SK-N-SH (cell line): ENCODE results near the gene POLR1A. TPM values are rescaled to one million over a fixed set of nuclear protein-coding genes. Genes with fewer than 3 reads are reported as not detected.
A peak's percentile ranks its signal among the peaks of the same experiment; 100 is the strongest.

Experiments used
- CTCF ChIA-PET: fragments of 300-600, 350-600 bp; formaldehyde crosslinking; extraction: SDS; loops from one replicate; lab custom pipeline; 2021; lab: Yijun Ruan, JAX
- POLR2A ChIA-PET: fragments of 350-600 bp; sonication (Branson Sonifier 250); formaldehyde crosslinking; extraction: SDS; loops from one replicate; lab custom pipeline; 2020; ENCODE audit warnings: antibody characterized with exemption, inconsistent platforms; lab: Yijun Ruan, JAX
- DNase-seq: peaks from one replicate; pipeline ENCODE4 v3.0.0; 2012
- H2AFZ ChIP-seq: fragments of 200-600 bp; sonication (generic); 2 replicates; pipeline ENCODE4 v1.8.1; 2016; ENCODE audit warnings: antibody characterized with exemption, mild to moderate bottlenecking, low read depth
- H3F3A ChIP-seq: fragments of 200-600 bp; sonication (generic); replicated peaks from 2 replicates; pipeline ENCODE3; 2016; ENCODE audit warnings: antibody characterized with exemption, mild to moderate bottlenecking; ENCODE audit not compliant: insufficient read depth
- H3K27ac ChIP-seq, 2 experiments: fragments of 200-500 bp in 1 of 2; fragments of 200-600 bp in 1 of 2; sonication (Bioruptor generic) in 1 of 2; sonication (generic), shearing (Covaris generic) in 1 of 2; 2 replicates each; pipeline versions ENCODE4 v1.5.1 to v1.6.1; 2014 to 2016; ENCODE audit warnings: low read depth in 2 of 2, inconsistent platforms in 1 of 2, low read length in 1 of 2, mild to moderate bottlenecking in 1 of 2, mixed read lengths in 1 of 2
- H3K27me3 ChIP-seq: fragments of 200-600 bp; sonication (generic), shearing (Covaris generic); 2 replicates; pipeline ENCODE4 v1.6.1; 2016; ENCODE audit warnings: mixed run types; ENCODE audit not compliant: insufficient read depth
- H3K36me3 ChIP-seq, 2 experiments: fragments of 200-500 bp in 1 of 2; fragments of 200-600 bp in 1 of 2; sonication (Bioruptor generic) in 1 of 2; sonication (generic) in 1 of 2; replicated peaks in 1 of 2; 2 replicates each; pipeline versions ENCODE3 to v1.5.1; 2014 to 2016; ENCODE audit warnings: low read length in 1 of 2, mild to moderate bottlenecking in 1 of 2; ENCODE audit not compliant: insufficient read depth in 2 of 2, control insufficient read depth in 1 of 2
- H3K4me1 ChIP-seq, 2 experiments: fragments of 200-500 bp in 1 of 2; fragments of 200-600 bp in 1 of 2; sonication (Bioruptor generic) in 1 of 2; sonication (generic), shearing (Covaris generic) in 1 of 2; 2 replicates each; pipeline versions ENCODE4 v1.5.1 to v1.6.1; 2014 to 2016; ENCODE audit warnings: low read depth in 1 of 2, low read length in 1 of 2, mixed run types in 1 of 2; ENCODE audit not compliant: insufficient read depth in 2 of 2, control insufficient read depth in 1 of 2
- H3K4me2 ChIP-seq: fragments of 200-600 bp; sonication (generic), shearing (Covaris generic); 2 replicates; pipeline ENCODE4 v1.6.1; 2017; ENCODE audit warnings: mixed run types
- H3K4me3 ChIP-seq, 2 experiments: fragments of 200-500 bp in 1 of 2; fragments of 200-600 bp in 1 of 2; sonication (Bioruptor generic) in 1 of 2; sonication (generic), shearing (Covaris generic) in 1 of 2; 2 replicates each; pipeline versions ENCODE4 v1.5.1 to v1.8.1; 2014 to 2016; ENCODE audit warnings: low read depth in 2 of 2, inconsistent platforms in 1 of 2, low read length in 1 of 2, mild to moderate bottlenecking in 1 of 2, mixed read lengths in 1 of 2, moderate library complexity in 1 of 2
- H3K79me2 ChIP-seq: fragments of 200-600 bp; sonication (generic); 2 replicates; pipeline ENCODE4 v1.8.1; 2017; ENCODE audit warnings: mild to moderate bottlenecking; ENCODE audit not compliant: insufficient read depth
- H3K9ac ChIP-seq: fragments of 200-600 bp; sonication (generic); 2 replicates; pipeline ENCODE4 v1.6.1; 2017; ENCODE audit warnings: mixed run types
- H3K9me2 ChIP-seq: fragments of 200-600 bp; sonication (generic); 2 replicates; pipeline ENCODE4 v1.6.1; 2017; ENCODE audit warnings: mixed run types
- H3K9me3 ChIP-seq: fragments of 200-600 bp; sonication (generic); 2 replicates; pipeline ENCODE4 v1.6.1; 2017; ENCODE audit warnings: mixed run types, mild to moderate bottlenecking, moderate library complexity
- H4K20me1 ChIP-seq: fragments of 200-600 bp; sonication (generic); 2 replicates; pipeline ENCODE4 v1.6.1; 2017; ENCODE audit warnings: mild to moderate bottlenecking, mixed run types; ENCODE audit not compliant: insufficient read depth
- GABPA ChIP-seq: IDR thresholded peaks from 2 replicates; pipeline ENCODE4 v1.4.0; 2012; ENCODE audit warnings: low read depth, mild to moderate bottlenecking
- JUND ChIP-seq: IDR thresholded peaks from 2 replicates; pipeline ENCODE4 v1.4.0; 2012
- MEF2A ChIP-seq: IDR thresholded peaks from 2 replicates; pipeline ENCODE4 v1.4.0; 2012; ENCODE audit warnings: low read depth, borderline replicate concordance
- MXI1 ChIP-seq: IDR thresholded peaks from 2 replicates; pipeline ENCODE4 v1.6.1; 2012; ENCODE audit warnings: mild to moderate bottlenecking, low read depth, low read length, improper control_type of control experiment
- NFIC ChIP-seq: IDR thresholded peaks from 2 replicates; pipeline ENCODE4 v1.4.0; 2012; ENCODE audit warnings: borderline replicate concordance
- POLR2AphosphoS5 ChIP-seq: IDR thresholded peaks from 2 replicates; pipeline ENCODE4 v1.6.1; 2012; ENCODE audit warnings: low read depth, low read length
- RCOR1 ChIP-seq: fragments of 150-350 bp; IDR thresholded peaks from 2 replicates; pipeline ENCODE4 v1.6.1; 2017; ENCODE audit warnings: antibody characterized with exemption, low read length
- REST ChIP-seq: IDR thresholded peaks from 2 replicates; pipeline ENCODE4 v1.6.1; 2012; ENCODE audit warnings: mild to moderate bottlenecking, low read depth, low read length, moderate library complexity
- RFX5 ChIP-seq: IDR thresholded peaks from 2 replicates; pipeline ENCODE4 v1.6.1; 2012; ENCODE audit warnings: mild to moderate bottlenecking, improper control_type of control experiment, low read length
- RXRA ChIP-seq: IDR thresholded peaks from 2 replicates; pipeline ENCODE4 v1.4.0; 2012; ENCODE audit warnings: low read depth, mild to moderate bottlenecking, borderline replicate concordance
- SIN3A ChIP-seq: IDR thresholded peaks from 2 replicates; pipeline ENCODE4 v1.6.1; 2012; ENCODE audit warnings: low read depth, mild to moderate bottlenecking, low read length, moderate library complexity, borderline replicate concordance
- SMC3 ChIP-seq: IDR thresholded peaks from 2 replicates; pipeline ENCODE4 v1.6.1; 2012; ENCODE audit warnings: low read depth, low read length, improper control_type of control experiment
- TAF1 ChIP-seq: IDR thresholded peaks from 2 replicates; pipeline ENCODE4 v1.6.1; 2012; ENCODE audit warnings: low read depth, mild to moderate bottlenecking, low read length, moderate library complexity, borderline replicate concordance
- TCF12 ChIP-seq: IDR thresholded peaks from 2 replicates; pipeline ENCODE4 v1.4.0; 2012
- TEAD4 ChIP-seq: IDR thresholded peaks from 2 replicates; pipeline ENCODE4 v1.4.0; 2012; ENCODE audit warnings: mild to moderate bottlenecking, borderline replicate concordance; ENCODE audit not compliant: insufficient read depth
- USF1 ChIP-seq: IDR thresholded peaks from 2 replicates; pipeline ENCODE4 v1.4.0; 2012; ENCODE audit warnings: low read depth, borderline replicate concordance
- YY1 ChIP-seq: IDR thresholded peaks from 2 replicates; pipeline ENCODE4 v1.4.0; 2012; ENCODE audit warnings: low read depth, mild to moderate bottlenecking
- WGBS: methylation state at CpG from one replicate; pipeline ENCODE4 v1.1.6; 2017; ENCODE audit warnings: low lambda C conversion rate; 5-methylcytosine and 5-hydroxymethylcytosine counted together
- polyA plus RNA-seq, 3 experiments: library from polyadenylated mRNA; depleted of rRNA; stranded (reverse); fragments of >200 nt; gene quantifications; 2 replicates each; pipeline ENCODE4 v1.2.3, GENCODE V29; 2012
- TF ChIP-seq, protein P1 (sequence below): fragments of 150-350 bp; IDR thresholded peaks from 2 replicates; pipeline ENCODE4 v1.6.1; 2017; ENCODE audit warnings: antibody characterized with exemption, low read length, low read depth, borderline replicate concordance

The POLR1A gene
- polyA plus RNA-seq, 1 of the 3 experiments (the other 2 are of a cell fraction) = 6.1 TPM

GRCh38 chr2:85999061-85999831 is 106.4 kb downstream of the POLR1A start:
- Histone ChIP-seq H4K20me1 (no peaks in the 10 kb centered on the region), H3K36me3 (no peaks in the 10 kb centered on the region), H3K27ac (peak overlapping the region; percentile 86 to 88; a peak in 3 of 4 replicates), H3K79me2 (no peaks in the 10 kb centered on the region), H3K4me2 (peak overlapping the region; percentile 72), H3K4me3 (no peak overlapping the region), H3F3A (peaks cover 10% of the 10 kb centered on the region), H3K9me2 (no peaks in the 10 kb centered on the region), H3K9me3 (no peaks in the 10 kb centered on the region), H3K4me1 (peaks cover 20 to 33% of the 10 kb centered on the region in 2 experiments; a peak in 3 of 4 replicates), H3K9ac (peak overlapping the region; percentile 53), H3K27me3 (no peaks in the 10 kb centered on the region), H2AFZ (peak overlapping the region; percentile 92)
- 70% methylated on average over 8 of the region's 8 CpGs for WGBS
- ChIA-PET CTCF (interaction anchor here (1.0 kb wide), 1 partner anchor 110 kb away, joined by 3 read pairs; the partner anchor contains the start of gene ST3GAL5), POLR2A (no interaction called here)
- DNase-seq = no peak
- peak; percentile 14; the same call in 1 of the 2 replicates for TF ChIP-seq GABPA
- TF ChIP-seq POLR2AphosphoS5 = peak; percentile 52; the same call in 1 of the 2 replicates
- TF ChIP-seq USF1 = 0 out of 2 replicates have a peak, but pooled peaks have one; percentile 6
- no peak for TF ChIP-seq YY1
- TF ChIP-seq NFIC = no peak

GRCh38 chr2:85998071-85998991 is 107.4 kb downstream of the POLR1A start:
- no peaks in the 10 kb centered on the region for H4K20me1 ChIP-seq
- H3K36me3 ChIP-seq = no peaks in the 10 kb centered on the region
- WGBS = 48% methylated on average over 15 of the region's 18 CpGs
- peak overlapping the region; percentile 92 for H2AFZ ChIP-seq
- peaks cover 20 to 39% of the 10 kb centered on the region in 2 experiments; a peak in 3 of 4 replicates for H3K4me1 ChIP-seq
- DNase-seq = no peak
- H3K4me2 ChIP-seq = peak overlapping the region; percentile 72
- ChIA-PET CTCF (interaction anchor here (1.0 kb wide), 1 partner anchor 109 kb away, joined by 3 read pairs; the partner anchor contains the start of gene ST3GAL5), POLR2A (no interaction called here)
- no peaks in the 10 kb centered on the region for H3K9me3 ChIP-seq
- no peaks in the 10 kb centered on the region for H3K9me2 ChIP-seq
- H3K27me3 ChIP-seq = no peaks in the 10 kb centered on the region
- peaks cover 10% of the 10 kb centered on the region for H3F3A ChIP-seq
- no peak overlapping the region for H3K4me3 ChIP-seq
- no peaks in the 10 kb centered on the region for H3K79me2 ChIP-seq
- H3K9ac ChIP-seq = peak overlapping the region; percentile 53; the same call in 1 of the 2 replicates
- H3K27ac ChIP-seq = peak overlapping the region; percentile 86 to 88
- TF ChIP-seq TCF12 (peak; percentile 98), POLR2AphosphoS5 (peak; percentile 42; the same call in 1 of the 2 replicates), TEAD4 (peak; percentile 95), MXI1 (no peak), SIN3A (no peak), RCOR1 (no peak), REST (0 out of 2 replicates have a peak, but pooled peaks have one; percentile 8), JUND (peak; percentile 63), SMC3 (no peak), MEF2A (peak; percentile 79; the same call in 1 of the 2 replicates), TAF1 (peak; percentile 15; the same call in 1 of the 2 replicates), NFIC (peak; percentile 83), GABPA (no peak), RFX5 (no peak), RXRA (peak; percentile 90)
- TF ChIP-seq, protein P1, sequence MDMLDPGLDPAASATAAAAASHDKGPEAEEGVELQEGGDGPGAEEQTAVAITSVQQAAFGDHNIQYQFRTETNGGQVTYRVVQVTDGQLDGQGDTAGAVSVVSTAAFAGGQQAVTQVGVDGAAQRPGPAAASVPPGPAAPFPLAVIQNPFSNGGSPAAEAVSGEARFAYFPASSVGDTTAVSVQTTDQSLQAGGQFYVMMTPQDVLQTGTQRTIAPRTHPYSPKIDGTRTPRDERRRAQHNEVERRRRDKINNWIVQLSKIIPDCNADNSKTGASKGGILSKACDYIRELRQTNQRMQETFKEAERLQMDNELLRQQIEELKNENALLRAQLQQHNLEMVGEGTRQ = no peak
